Loucy (cell line): ENCODE measurements around the gene RPRD2.

Source experiments
- H2AFZ ChIP-seq: fragments of 200-600 bp; sonication (generic); 2 replicates; pipeline ENCODE4 v1.6.0; 2016; ENCODE audit warnings: antibody characterized with exemption, mild to moderate bottlenecking, low read length, moderate library complexity
- H3F3A ChIP-seq: fragments of 200-600 bp; 2 replicates; pipeline ENCODE4 v1.6.0; 2016; ENCODE audit warnings: antibody characterized with exemption, low read depth, mild to moderate bottlenecking
- H3K27me3 ChIP-seq: fragments of 200-600 bp; sonication (generic); 2 replicates; pipeline ENCODE4 v1.6.1; 2014; ENCODE audit warnings: low read length, mild to moderate bottlenecking; ENCODE audit not compliant: insufficient read depth, poor library complexity, severe bottlenecking
- H3K36me3 ChIP-seq: fragments of 200-600 bp; sonication (generic); 2 replicates; pipeline ENCODE4 v1.6.1; 2016; ENCODE audit warnings: low read length; ENCODE audit not compliant: insufficient read depth
- H3K4me1 ChIP-seq: fragments of 200-600 bp; sonication (generic); 2 replicates; pipeline ENCODE4 v1.5.1; 2014; ENCODE audit warnings: low read length, mild to moderate bottlenecking; ENCODE audit not compliant: insufficient read depth, poor library complexity, severe bottlenecking
- H3K4me2 ChIP-seq: fragments of 200-600 bp; sonication (generic); 2 replicates; pipeline ENCODE4 v1.6.0; 2014; ENCODE audit warnings: antibody characterized with exemption, low read length, low read depth, mild to moderate bottlenecking; ENCODE audit not compliant: poor library complexity, severe bottlenecking
- H3K4me3 ChIP-seq: fragments of 200-600 bp; sonication (generic); 2 replicates; pipeline ENCODE4 v1.5.1; 2014; ENCODE audit warnings: low read length, mild to moderate bottlenecking, mixed read lengths; ENCODE audit not compliant: poor library complexity, severe bottlenecking
- H3K79me2 ChIP-seq: fragments of 200-600 bp; sonication (generic); 2 replicates; pipeline ENCODE4 v1.6.1; 2014; ENCODE audit warnings: low read length; ENCODE audit not compliant: insufficient read depth
- H3K9ac ChIP-seq: fragments of 200-600 bp; sonication (generic); 2 replicates; pipeline ENCODE4 v1.6.0; 2014; ENCODE audit warnings: mild to moderate bottlenecking, low read depth, low read length, moderate library complexity; ENCODE audit not compliant: poor library complexity, severe bottlenecking
- H3K9me2 ChIP-seq: fragments of 200-600 bp; sonication (generic); replicated peaks from 2 replicates; pipeline ENCODE4 v1.6.1; 2016; ENCODE audit warnings: low read depth, low read length, mixed read lengths
- H3K9me3 ChIP-seq: fragments of 200-600 bp; sonication (generic); 2 replicates; pipeline ENCODE4 v1.6.1; 2014; ENCODE audit warnings: mild to moderate bottlenecking, antibody characterized with exemption, low read length, low read depth; ENCODE audit not compliant: insufficient read depth
- H4K20me1 ChIP-seq: fragments of 200-600 bp; sonication (generic); 2 replicates; pipeline ENCODE4 v1.6.0; 2014; ENCODE audit warnings: antibody characterized with exemption, low read length, mild to moderate bottlenecking; ENCODE audit not compliant: insufficient read depth, poor library complexity, severe bottlenecking
- CTCF ChIP-seq: fragments of 200-600 bp; sonication (generic); conservative IDR thresholded peaks from 2 replicates; pipeline ENCODE4 v1.5.1; 2014; ENCODE audit warnings: mild to moderate bottlenecking, antibody characterized with exemption, low read length
- EZH2phosphoT487 ChIP-seq: fragments of 200-600 bp; IDR thresholded peaks from 2 replicates; pipeline ENCODE4 v1.6.1; 2018; ENCODE audit warnings: antibody characterized with exemption, mild to moderate bottlenecking, moderate library complexity, borderline replicate concordance

The RPRD2 gene

GRCh38 chr1:150472601-150473200, 108.8 kb downstream of the RPRD2 start:
- H3K27me3 ChIP-seq = no peaks in the 10 kb centered on the region
- H3K4me1 ChIP-seq = no peaks in the 10 kb centered on the region
- no peak overlapping the region for H3K4me2 ChIP-seq
- no peaks in the 10 kb centered on the region; the same call in 1 of the 2 replicates for H3F3A ChIP-seq
- no peaks in the 10 kb centered on the region for H3K9me2 ChIP-seq
- H3K79me2 ChIP-seq = no peaks in the 10 kb centered on the region
- H4K20me1 ChIP-seq = no peaks in the 10 kb centered on the region
- TF ChIP-seq EZH2phosphoT487 (no peak), CTCF (no peak)
- H3K9me3 ChIP-seq = no peaks in the 10 kb centered on the region
- H3K9ac ChIP-seq = no peak overlapping the region
- no peak overlapping the region for H3K4me3 ChIP-seq
- peaks cover 55% of the 10 kb centered on the region; the same call in 1 of the 2 replicates for H3K36me3 ChIP-seq
- H2AFZ ChIP-seq = no peak overlapping the region

- TF ChIP-seq CTCF = no peak
- TF ChIP-seq EZH2phosphoT487 = no peak
- no peaks in the 10 kb centered on the region for H3K9me2 ChIP-seq
- H2AFZ ChIP-seq = no peak overlapping the region
- no peaks in the 10 kb centered on the region for H3K79me2 ChIP-seq
- H3F3A ChIP-seq = no peaks in the 10 kb centered on the region; the same call in 1 of the 2 replicates
- no peaks in the 10 kb centered on the region for H4K20me1 ChIP-seq
- H3K36me3 ChIP-seq = peaks cover 50% of the 10 kb centered on the region; the same call in 1 of the 2 replicates
- H3K27me3 ChIP-seq = no peaks in the 10 kb centered on the region
- no peak overlapping the region for H3K4me3 ChIP-seq
- H3K4me1 ChIP-seq = no peaks in the 10 kb centered on the region
- H3K9ac ChIP-seq = no peak overlapping the region
- no peak overlapping the region for H3K4me2 ChIP-seq
- no peaks in the 10 kb centered on the region for H3K9me3 ChIP-seq
These were observed 109.7 kb downstream of the RPRD2 start for GRCh38 chr1:150473659-150474058.

GRCh38 chr1:150474869-150475268, 110.9 kb downstream of the RPRD2 start:
- no peaks in the 10 kb centered on the region for H3K4me1 ChIP-seq
- H3K9ac ChIP-seq = no peak overlapping the region
- H3K4me2 ChIP-seq = no peak overlapping the region
- no peak overlapping the region for H2AFZ ChIP-seq
- no peaks in the 10 kb centered on the region for H3K27me3 ChIP-seq
- H3F3A ChIP-seq = no peaks in the 10 kb centered on the region; the same call in 1 of the 2 replicates
- no peaks in the 10 kb centered on the region for H3K9me3 ChIP-seq
- no peaks in the 10 kb centered on the region for H3K79me2 ChIP-seq
- H4K20me1 ChIP-seq = no peaks in the 10 kb centered on the region
- H3K36me3 ChIP-seq = peaks cover 43% of the 10 kb centered on the region; the same call in 1 of the 2 replicates
- H3K4me3 ChIP-seq = no peak overlapping the region
- no peaks in the 10 kb centered on the region for H3K9me2 ChIP-seq
- TF ChIP-seq EZH2phosphoT487 (no peak), CTCF (no peak)
